H1 (cell line): ENCODE results near the gene REC8. TPM values are rescaled to one million over a fixed set of nuclear protein-coding genes. Genes with fewer than 3 reads are reported as not detected.
A peak's percentile ranks its signal among the peaks of the same experiment; 100 is the strongest.

Source experiments
- CBX8 ChIP-seq: fragments of 300-800, 300-1000 bp; sonication (generic); IDR thresholded peaks from 2 replicates; pipeline ENCODE4 v1.7.1; 2016; ENCODE audit warnings: low read depth, low read length, borderline replicate concordance
- CTBP2 ChIP-seq: IDR thresholded peaks from 2 replicates; pipeline ENCODE4 v1.7.0; 2011; ENCODE audit warnings: borderline replicate concordance, mild to moderate bottlenecking, moderate library complexity, mixed read lengths, low read length; ENCODE audit not compliant: insufficient read depth, insufficient read length
- EZH2 ChIP-seq: fragments of 200-600 bp; sonication (generic); IDR thresholded peaks from 2 replicates; pipeline ENCODE4 v1.7.1; 2012; ENCODE audit warnings: low read depth, mild to moderate bottlenecking, moderate library complexity, low read length, inconsistent platforms; ENCODE audit not compliant: severe bottlenecking
- RFX5 ChIP-seq: IDR thresholded peaks from 2 replicates; pipeline ENCODE4 v1.6.1; 2011; ENCODE audit warnings: low read depth, low read length, improper control_type of control experiment, borderline replicate concordance
- SP4 ChIP-seq: IDR thresholded peaks from 2 replicates; pipeline ENCODE4 v1.6.1; 2012; ENCODE audit warnings: low read length, inconsistent platforms
- SUZ12 ChIP-seq: fragments of 200-600 bp; sonication (generic); IDR thresholded peaks from 2 replicates; pipeline ENCODE4 v1.6.1; 2012; ENCODE audit warnings: mild to moderate bottlenecking, inconsistent platforms, low read length, moderate library complexity, mixed read lengths
- YY1 ChIP-seq: IDR thresholded peaks from 2 replicates; pipeline ENCODE4 v1.6.1; 2011; ENCODE audit warnings: low read depth, mild to moderate bottlenecking, low read length
- polyA plus RNA-seq, 7 experiments: library from polyadenylated mRNA; depleted of rRNA in 3 of 7; stranded (reverse) in 5 of 7; unstranded in 2 of 7; fragments of >200 nt in 5 of 7; fragments of 200-250 nt in 2 of 7; gene quantifications; 1 replicate in 5 of 7; 2 replicates in 1 of 7; 4 replicates in 1 of 7; pipeline versions ENCODE4 v1.2.1 to v1.2.3, GENCODE V29; 2011 to 2013; ENCODE audit warnings: missing spikeins in 2 of 7, mixed read lengths in 2 of 7
- total RNA-seq: library from RNA; stranded (reverse); fragmentation: NEBNext Ultra II Directional; extraction: Animal tissue kit (Norgen Biotek cat#: 25700); gene quantifications from 2 replicates; pipeline ENCODE4 v1.2.1, GENCODE V29; 2021
- TF ChIP-seq, protein P1 (sequence below): fragments of 300-600 bp; sonication (generic); IDR thresholded peaks from 2 replicates; pipeline ENCODE4 v1.7.1; 2012; ENCODE audit warnings: low read length, moderate library complexity, mild to moderate bottlenecking, inconsistent platforms; ENCODE audit not compliant: insufficient replicate concordance
- TF ChIP-seq, protein P2 (sequence below): IDR thresholded peaks from 2 replicates; pipeline ENCODE4 v1.6.1; 2012; ENCODE audit warnings: inconsistent platforms

Gene REC8
- total and polyA plus RNA-seq, 2 of the 8 experiments (the other 6 are each of a cell fraction or from before 2014, with no cell fraction given), result 9.8 to 28.5 TPM

DNA sequence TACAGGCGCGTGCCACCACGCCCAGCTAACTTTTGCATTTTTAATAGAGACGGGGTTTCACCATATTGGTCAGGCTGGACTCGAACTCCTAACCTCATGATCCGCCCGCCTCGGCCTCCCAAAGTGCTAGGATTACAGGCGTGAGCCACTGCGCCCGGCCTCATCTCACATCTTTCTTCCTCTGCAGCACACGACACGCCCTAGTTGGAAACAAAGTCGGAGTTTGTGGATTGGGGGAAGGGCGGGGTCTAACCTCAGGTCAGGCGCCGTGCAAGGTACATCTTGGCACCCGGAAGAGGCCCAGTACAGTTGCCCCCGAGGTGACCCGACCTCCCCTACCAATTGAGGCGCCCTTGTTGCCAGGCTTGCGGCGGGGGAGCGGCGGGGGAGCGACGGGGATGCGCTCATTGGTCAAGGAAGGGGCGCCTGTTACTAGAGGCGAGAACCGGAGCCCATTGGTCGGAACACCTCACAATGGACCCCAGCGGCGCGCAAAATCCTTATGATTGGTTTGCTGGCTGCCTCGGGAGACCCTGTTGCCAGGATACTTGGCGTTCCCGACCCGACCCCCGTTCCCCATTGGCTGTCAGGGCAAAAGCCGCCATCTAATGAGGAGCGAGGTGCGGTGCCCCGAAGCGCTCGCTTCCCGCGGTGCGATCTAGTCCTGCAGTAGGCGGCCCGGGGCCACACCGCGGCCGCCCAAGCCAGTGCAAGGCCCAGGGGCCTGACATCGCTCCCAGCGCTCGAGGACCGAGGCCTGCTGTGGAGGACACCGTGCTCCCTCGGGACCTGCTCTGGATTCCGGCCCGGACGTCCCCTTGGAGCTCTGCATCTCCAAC is at the start of gene REC8 (continued):
- TF ChIP-seq, protein P1, sequence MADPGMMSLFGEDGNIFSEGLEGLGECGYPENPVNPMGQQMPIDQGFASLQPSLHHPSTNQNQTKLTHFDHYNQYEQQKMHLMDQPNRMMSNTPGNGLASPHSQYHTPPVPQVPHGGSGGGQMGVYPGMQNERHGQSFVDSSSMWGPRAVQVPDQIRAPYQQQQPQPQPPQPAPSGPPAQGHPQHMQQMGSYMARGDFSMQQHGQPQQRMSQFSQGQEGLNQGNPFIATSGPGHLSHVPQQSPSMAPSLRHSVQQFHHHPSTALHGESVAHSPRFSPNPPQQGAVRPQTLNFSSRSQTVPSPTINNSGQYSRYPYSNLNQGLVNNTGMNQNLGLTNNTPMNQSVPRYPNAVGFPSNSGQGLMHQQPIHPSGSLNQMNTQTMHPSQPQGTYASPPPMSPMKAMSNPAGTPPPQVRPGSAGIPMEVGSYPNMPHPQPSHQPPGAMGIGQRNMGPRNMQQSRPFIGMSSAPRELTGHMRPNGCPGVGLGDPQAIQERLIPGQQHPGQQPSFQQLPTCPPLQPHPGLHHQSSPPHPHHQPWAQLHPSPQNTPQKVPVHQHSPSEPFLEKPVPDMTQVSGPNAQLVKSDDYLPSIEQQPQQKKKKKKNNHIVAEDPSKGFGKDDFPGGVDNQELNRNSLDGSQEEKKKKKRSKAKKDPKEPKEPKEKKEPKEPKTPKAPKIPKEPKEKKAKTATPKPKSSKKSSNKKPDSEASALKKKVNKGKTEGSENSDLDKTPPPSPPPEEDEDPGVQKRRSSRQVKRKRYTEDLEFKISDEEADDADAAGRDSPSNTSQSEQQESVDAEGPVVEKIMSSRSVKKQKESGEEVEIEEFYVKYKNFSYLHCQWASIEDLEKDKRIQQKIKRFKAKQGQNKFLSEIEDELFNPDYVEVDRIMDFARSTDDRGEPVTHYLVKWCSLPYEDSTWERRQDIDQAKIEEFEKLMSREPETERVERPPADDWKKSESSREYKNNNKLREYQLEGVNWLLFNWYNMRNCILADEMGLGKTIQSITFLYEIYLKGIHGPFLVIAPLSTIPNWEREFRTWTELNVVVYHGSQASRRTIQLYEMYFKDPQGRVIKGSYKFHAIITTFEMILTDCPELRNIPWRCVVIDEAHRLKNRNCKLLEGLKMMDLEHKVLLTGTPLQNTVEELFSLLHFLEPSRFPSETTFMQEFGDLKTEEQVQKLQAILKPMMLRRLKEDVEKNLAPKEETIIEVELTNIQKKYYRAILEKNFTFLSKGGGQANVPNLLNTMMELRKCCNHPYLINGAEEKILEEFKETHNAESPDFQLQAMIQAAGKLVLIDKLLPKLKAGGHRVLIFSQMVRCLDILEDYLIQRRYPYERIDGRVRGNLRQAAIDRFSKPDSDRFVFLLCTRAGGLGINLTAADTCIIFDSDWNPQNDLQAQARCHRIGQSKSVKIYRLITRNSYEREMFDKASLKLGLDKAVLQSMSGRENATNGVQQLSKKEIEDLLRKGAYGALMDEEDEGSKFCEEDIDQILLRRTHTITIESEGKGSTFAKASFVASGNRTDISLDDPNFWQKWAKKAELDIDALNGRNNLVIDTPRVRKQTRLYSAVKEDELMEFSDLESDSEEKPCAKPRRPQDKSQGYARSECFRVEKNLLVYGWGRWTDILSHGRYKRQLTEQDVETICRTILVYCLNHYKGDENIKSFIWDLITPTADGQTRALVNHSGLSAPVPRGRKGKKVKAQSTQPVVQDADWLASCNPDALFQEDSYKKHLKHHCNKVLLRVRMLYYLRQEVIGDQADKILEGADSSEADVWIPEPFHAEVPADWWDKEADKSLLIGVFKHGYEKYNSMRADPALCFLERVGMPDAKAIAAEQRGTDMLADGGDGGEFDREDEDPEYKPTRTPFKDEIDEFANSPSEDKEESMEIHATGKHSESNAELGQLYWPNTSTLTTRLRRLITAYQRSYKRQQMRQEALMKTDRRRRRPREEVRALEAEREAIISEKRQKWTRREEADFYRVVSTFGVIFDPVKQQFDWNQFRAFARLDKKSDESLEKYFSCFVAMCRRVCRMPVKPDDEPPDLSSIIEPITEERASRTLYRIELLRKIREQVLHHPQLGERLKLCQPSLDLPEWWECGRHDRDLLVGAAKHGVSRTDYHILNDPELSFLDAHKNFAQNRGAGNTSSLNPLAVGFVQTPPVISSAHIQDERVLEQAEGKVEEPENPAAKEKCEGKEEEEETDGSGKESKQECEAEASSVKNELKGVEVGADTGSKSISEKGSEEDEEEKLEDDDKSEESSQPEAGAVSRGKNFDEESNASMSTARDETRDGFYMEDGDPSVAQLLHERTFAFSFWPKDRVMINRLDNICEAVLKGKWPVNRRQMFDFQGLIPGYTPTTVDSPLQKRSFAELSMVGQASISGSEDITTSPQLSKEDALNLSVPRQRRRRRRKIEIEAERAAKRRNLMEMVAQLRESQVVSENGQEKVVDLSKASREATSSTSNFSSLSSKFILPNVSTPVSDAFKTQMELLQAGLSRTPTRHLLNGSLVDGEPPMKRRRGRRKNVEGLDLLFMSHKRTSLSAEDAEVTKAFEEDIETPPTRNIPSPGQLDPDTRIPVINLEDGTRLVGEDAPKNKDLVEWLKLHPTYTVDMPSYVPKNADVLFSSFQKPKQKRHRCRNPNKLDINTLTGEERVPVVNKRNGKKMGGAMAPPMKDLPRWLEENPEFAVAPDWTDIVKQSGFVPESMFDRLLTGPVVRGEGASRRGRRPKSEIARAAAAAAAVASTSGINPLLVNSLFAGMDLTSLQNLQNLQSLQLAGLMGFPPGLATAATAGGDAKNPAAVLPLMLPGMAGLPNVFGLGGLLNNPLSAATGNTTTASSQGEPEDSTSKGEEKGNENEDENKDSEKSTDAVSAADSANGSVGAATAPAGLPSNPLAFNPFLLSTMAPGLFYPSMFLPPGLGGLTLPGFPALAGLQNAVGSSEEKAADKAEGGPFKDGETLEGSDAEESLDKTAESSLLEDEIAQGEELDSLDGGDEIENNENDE, result no peak
- TF ChIP-seq, protein P2, sequence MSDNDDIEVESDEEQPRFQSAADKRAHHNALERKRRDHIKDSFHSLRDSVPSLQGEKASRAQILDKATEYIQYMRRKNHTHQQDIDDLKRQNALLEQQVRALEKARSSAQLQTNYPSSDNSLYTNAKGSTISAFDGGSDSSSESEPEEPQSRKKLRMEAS, result no peak; the same call in 1 of the 2 replicates
- no peak for TF ChIP-seq SP4
- TF ChIP-seq CTBP2, result no peak
- TF ChIP-seq RFX5, result peak; percentile 75
- no peak for TF ChIP-seq EZH2
- TF ChIP-seq SUZ12, result no peak
- TF ChIP-seq YY1, result peak; percentile 24; the same call in 1 of the 2 replicates
- no peak for TF ChIP-seq CBX8
